PFSK-1 (cell line): ENCODE measurements around the gene UHRF1.

ENCODE experiments used
- POLR2AphosphoS5 ChIP-seq: IDR thresholded peaks from 2 replicates; pipeline ENCODE4 v1.6.1; 2012; ENCODE audit warnings: low read depth, mild to moderate bottlenecking, control low read depth, low read length, moderate library complexity
- TAF1 ChIP-seq: IDR thresholded peaks from 2 replicates; pipeline ENCODE4 v1.6.1; 2012; ENCODE audit warnings: low read length, control low read depth, borderline replicate concordance; ENCODE audit not compliant: insufficient read depth
- TF ChIP-seq, protein P1 (sequence below), 2 experiments: IDR thresholded peaks; 2 replicates each; pipeline versions ENCODE4 v1.6.1 to v1.8.0; 2011 to 2012; ENCODE audit warnings: low read depth in 2 of 2, low read length in 2 of 2, control low read depth in 1 of 2, inconsistent platforms in 1 of 2, mild to moderate bottlenecking in 1 of 2, moderate library complexity in 1 of 2; ENCODE audit not compliant: insufficient read depth in 1 of 2

- TF ChIP-seq POLR2AphosphoS5 (no peak), TAF1 (no peak)
- TF ChIP-seq, protein P1, sequence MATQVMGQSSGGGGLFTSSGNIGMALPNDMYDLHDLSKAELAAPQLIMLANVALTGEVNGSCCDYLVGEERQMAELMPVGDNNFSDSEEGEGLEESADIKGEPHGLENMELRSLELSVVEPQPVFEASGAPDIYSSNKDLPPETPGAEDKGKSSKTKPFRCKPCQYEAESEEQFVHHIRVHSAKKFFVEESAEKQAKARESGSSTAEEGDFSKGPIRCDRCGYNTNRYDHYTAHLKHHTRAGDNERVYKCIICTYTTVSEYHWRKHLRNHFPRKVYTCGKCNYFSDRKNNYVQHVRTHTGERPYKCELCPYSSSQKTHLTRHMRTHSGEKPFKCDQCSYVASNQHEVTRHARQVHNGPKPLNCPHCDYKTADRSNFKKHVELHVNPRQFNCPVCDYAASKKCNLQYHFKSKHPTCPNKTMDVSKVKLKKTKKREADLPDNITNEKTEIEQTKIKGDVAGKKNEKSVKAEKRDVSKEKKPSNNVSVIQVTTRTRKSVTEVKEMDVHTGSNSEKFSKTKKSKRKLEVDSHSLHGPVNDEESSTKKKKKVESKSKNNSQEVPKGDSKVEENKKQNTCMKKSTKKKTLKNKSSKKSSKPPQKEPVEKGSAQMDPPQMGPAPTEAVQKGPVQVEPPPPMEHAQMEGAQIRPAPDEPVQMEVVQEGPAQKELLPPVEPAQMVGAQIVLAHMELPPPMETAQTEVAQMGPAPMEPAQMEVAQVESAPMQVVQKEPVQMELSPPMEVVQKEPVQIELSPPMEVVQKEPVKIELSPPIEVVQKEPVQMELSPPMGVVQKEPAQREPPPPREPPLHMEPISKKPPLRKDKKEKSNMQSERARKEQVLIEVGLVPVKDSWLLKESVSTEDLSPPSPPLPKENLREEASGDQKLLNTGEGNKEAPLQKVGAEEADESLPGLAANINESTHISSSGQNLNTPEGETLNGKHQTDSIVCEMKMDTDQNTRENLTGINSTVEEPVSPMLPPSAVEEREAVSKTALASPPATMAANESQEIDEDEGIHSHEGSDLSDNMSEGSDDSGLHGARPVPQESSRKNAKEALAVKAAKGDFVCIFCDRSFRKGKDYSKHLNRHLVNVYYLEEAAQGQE (IDR thresholded peaks at IDR 0.05; ENCODE audit: insufficient read depth in 1 of 2, low read depth in 2 of 2, low read length in 2 of 2) = no peak
Measured at GRCh38 chr19:4985551-4985991, 76.3 kb downstream of the UHRF1 start.
